ENCODE data around the gene P4HTM.

Gene P4HTM, protein sequence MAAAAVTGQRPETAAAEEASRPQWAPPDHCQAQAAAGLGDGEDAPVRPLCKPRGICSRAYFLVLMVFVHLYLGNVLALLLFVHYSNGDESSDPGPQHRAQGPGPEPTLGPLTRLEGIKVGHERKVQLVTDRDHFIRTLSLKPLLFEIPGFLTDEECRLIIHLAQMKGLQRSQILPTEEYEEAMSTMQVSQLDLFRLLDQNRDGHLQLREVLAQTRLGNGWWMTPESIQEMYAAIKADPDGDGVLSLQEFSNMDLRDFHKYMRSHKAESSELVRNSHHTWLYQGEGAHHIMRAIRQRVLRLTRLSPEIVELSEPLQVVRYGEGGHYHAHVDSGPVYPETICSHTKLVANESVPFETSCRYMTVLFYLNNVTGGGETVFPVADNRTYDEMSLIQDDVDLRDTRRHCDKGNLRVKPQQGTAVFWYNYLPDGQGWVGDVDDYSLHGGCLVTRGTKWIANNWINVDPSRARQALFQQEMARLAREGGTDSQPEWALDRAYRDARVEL

DNA sequence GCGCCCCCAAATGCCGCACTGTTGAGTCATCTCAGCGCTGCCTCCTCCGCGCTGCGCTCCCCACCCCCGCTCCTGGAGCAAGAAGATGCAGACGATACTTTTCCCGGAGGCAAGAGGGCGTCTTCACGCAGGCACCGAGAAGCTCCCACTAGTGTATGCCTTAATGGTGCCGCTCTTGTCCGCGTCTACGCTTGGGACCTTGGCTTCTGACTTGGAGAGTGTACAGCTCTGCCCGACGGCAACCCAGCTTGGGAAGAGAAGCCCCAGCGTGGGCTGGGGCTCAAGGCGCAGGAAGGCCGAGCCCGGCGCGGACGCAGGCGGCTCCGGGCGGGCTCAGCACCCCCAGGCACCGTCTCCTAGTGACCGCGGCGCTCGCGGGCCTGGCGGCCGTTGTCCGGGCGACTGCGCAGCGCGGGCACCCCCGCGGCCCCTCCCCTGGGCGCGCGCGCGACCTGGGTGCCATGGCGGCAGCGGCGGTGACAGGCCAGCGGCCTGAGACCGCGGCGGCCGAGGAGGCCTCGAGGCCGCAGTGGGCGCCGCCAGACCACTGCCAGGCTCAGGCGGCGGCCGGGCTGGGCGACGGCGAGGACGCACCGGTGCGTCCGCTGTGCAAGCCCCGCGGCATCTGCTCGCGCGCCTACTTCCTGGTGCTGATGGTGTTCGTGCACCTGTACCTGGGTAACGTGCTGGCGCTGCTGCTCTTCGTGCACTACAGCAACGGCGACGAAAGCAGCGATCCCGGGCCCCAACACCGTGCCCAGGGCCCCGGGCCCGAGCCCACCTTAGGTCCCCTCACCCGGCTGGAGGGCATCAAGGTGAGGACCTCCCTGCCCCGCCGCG, at the start of gene P4HTM:
TSS of gene P4HTM (plus strand) at position 446 of the 840 bp plus-strand sequence. CDS start at position 462, 16 bp downstream.
- DNase-seq (ENCODE audit: low read depth): peak; percentile 78

DNA sequence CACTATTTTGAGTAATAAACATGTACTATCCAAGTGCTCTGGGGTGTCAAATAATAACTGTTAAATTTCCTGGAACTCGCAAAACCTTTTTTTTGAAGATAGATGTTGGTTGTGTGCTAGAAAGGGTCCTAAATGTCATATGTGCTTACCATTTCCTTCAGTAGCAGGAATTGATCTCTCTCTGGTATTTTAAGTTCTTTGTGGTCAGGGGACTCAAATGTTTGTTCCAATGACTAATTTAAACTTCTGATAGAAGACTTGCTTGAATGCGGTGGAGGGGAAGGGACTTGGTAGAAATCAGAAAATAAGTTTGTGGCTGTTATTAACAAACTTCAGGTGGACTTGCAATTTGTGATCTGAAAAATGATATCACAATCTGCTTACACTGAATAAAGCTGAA, 44.6 kb upstream of the P4HTM start:
- no peak for DNase-seq (ENCODE audit: low read depth)

DNA sequence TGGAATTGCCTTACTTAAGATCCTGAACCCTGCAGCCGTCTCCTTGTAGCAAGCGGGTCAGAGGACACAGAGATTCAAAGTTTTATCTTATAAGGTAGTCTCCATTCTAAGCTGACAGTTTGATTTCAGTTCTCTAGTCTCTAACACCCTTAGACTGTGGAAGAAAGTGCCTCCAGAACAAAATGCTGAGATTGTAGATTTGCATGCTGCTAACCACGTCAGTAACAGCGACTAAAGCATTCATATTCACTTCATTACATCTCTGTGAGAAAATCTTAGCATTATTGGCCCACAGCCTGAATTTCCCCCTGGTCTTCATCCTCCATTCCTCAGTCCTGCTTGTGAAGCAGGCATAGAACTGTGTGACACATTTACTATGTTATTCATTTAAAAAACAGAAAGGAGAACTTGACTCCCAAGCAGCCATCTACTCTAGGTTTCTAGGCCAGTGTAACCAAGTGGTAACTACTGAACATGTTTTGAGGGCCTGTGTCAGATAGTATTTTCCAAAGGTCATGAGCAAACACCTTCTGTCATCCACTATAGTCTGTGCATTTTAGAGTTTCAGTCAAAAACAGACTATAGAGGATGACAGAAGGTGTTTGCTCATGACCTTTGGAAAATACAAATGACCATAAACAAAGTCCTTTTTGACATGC, 44.0 kb upstream of the P4HTM start:
- no peak for DNase-seq (ENCODE audit: low read depth)

DNA sequence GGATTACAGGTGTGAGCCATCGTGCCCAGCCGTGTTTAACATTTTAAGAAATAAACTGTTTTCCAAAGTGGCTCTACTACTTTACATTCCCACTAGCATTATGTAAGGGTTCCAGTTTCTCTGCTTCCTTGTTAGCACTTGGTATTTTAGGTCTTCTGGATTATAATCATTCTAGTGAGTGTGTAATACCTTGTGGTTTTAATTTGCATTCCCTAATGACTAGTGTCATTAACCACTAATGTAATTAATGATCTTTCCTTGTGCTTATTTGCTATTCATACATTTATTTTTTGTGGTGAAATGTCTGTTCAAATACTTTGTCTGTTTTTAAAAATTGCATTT, 40.7 kb upstream of the P4HTM start:
- no peak for DNase-seq (ENCODE audit: low read depth)

DNA sequence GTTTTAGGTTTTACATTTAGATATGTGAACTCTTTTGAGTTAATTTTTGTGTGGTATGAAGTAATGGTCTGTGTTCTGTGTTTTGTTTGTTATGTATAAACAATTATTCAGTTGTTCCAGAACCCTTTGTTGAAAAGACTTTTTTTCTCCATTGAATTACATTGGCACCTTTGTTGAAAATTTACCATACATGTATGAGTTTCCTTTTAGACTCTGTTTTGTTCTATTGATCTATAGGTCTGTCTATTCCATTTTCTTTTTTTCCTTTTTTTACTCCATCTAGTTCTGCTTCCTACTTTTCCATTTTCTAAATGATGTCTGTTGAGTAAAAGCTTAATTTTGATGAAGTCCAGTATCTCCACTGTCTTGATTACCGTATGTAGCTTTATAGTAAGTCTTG, 40.0 kb upstream of the P4HTM start:
- no peak for DNase-seq (ENCODE audit: low read depth)

DNA sequence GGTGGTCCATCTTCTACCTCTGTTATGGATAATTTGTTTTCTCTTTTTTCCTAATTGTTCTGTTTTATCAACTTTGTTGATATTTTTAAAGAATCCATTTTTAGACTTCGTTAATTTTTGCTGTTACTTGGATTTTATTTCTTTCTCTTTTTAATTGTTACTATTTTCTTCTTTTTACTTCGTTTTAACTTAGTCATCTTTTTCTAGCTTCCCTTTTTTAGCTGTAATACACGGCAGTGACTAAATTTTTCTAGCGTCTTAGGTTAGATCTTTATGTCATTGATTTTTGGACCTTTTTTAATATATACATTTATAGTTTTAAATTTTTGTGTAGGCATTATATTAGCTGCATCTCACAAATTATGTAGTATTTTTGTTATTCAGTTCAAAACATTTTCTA, 38.3 kb upstream of the P4HTM start:
- DNase-seq (ENCODE audit: low read depth): no peak

DNA sequence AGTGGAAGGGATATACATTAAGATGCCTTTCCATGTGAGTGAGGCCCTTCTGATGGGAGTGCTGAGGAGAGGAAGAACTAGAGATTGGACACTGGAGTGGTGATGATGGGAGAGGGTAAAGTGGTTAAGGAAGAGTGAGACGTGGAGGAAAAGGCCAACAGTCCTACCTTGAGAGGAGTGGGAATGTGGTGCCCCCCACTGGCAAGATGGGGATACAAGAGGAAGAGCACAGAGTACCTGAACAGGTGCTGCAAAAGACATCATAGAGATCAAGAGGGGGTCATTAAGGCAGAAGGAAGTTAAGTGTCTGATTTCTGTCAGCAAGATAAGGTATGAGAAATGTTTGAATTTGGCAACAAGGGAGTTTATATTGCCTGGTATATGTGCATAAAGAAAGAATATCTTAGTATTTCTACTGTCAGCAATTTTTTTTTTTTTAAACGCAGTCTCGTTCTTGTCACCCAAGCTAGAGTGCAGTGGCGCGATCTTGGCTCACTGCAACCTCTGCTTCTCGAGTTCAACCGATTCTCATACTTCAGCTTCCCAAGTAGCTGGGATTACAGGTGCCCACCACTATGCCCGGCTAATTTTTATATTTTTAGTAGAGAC, 37.4 kb upstream of the P4HTM start:
- no peak for DNase-seq (ENCODE audit: low read depth)

DNA sequence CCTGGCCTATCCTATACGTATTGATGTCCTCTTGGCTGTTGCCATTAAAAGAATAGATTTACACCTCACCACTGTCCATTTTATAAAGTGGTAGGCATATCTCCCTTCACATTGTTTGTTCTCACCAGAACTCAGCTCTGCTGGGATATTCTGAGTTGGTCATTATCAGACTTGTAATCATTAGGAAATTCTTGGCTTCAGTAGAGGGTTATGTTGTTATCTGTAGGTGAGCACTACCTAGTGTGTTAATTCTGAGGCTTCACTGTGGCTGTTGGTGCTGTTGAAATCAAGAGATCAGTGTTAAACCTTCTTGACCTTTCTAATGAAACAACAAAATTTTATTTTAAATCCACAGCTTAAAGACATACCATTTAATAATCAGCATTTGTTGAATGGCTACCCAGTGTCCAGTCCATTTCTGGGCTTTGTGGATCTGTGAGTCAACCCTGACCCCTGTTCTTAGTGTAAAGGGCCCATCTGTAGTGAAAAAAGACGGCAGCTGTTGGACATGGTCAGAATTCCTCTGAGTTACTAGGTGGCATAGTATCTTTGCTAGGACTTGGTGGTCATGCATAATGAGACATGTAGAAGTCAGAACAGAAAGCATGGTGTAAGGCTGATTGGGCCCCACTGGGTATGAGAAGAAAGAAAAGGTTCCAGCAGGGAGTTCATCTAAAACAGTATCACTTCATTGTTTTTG, 32.9 kb upstream of the P4HTM start:
- no peak for DNase-seq (ENCODE audit: low read depth)

DNA sequence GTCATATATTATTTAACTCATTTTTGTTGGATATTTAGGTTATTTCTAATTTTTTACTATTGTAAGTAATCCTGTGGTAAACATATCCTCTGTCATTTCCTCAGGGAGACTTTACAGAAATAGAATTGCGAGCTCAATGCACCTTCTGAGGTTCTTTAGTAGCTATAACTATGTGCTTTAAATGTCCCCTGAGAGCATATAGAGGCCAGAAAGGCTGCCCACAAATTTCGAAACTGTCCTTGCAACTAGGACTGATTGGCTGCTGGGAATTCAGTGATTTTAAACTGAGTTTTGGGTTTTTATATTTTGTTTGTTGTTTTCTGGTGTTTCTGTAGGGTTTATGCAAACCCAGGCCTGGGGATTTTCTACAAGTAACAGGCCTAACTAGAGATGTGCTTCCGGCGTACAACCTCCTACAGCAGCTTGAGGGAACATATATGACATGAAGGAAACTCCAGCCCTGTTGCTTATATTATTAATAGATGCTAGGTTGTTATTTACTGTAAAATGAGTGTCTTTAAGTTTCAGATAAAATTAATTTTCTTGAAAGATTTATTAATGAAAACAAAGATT, 29.1 kb upstream of the P4HTM start:
- DNase-seq (ENCODE audit: low read depth): no peak

DNA sequence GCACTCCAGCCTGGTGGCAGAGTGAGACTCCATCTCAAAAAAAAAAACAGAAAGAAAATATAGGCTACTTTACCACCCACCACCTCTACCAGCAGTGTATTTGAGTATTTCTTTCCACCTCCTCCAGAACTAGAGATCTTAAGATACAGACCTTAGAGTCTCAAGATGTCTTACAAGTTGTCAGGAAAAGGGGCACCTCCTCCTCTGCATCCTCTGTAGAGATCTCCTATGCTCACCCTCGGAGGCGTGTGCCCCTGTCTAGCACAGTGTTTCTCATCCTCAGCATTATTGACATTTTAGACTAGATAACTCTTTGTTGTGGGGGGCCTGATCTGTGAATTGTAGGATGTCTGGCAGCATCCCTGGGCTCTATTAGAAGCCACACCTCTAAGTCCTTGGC, 27.7 kb upstream of the P4HTM start:
- DNase-seq (ENCODE audit: low read depth): no peak

DNA sequence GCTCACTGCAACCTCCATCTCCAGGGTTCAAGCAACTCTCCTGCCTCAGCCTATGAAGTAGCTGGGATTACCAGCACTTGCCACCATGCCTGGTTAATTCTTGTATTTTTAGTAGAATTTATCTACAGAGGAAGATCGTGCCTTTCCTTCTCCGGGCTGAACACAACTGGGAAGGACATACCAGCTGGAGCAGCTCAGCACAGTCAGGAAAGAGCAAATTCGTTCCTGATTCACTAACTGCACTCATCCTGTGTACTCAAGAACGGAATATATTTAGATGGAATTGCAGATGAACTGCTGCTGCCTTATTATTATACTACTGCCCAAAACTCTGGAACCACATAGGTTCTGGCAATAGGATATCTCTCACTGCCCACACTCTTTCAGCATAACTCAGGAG, 27.1 kb upstream of the P4HTM start:
- no peak for DNase-seq (ENCODE audit: low read depth)

DNA sequence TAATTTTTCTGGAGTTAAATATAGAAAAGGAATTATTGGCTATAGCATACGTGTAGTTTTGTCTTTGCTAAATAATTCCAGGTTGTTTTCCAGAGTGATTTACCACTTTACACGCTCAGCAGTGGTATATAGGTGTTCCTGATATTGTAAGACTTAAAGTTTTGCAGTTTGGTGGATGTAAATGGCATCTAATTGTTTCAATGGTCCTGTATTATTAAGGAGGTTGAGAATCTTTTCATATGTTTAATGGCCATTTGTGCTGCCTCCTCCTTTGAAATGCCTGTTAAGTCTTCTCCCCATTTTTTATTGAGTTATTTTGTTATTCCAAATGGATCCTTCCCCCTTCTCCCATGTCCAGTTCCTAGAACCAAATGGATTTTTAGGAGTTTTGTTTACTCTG, 26.4 kb upstream of the P4HTM start:
- DNase-seq (ENCODE audit: low read depth): no peak

DNA sequence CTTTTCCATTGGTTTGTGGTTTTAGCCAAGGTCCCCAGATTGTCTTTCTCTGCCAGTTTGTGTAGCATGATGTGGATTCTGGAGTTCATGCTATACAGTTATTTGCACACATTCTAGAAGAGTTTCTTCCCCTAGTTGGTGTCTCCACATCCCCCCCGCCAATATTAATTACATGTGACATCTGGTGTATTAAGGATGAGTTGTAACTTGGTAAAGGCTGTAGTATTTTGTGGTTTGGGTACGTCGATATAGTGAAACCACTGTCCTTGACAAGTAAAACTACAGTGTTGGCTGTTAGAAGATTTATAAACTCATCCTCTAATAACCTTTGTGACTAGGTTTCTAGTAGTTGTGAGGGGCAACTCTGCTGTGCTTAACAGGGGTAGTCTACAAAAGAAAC, 23.7 kb upstream of the P4HTM start:
- DNase-seq (ENCODE audit: low read depth): no peak

DNA sequence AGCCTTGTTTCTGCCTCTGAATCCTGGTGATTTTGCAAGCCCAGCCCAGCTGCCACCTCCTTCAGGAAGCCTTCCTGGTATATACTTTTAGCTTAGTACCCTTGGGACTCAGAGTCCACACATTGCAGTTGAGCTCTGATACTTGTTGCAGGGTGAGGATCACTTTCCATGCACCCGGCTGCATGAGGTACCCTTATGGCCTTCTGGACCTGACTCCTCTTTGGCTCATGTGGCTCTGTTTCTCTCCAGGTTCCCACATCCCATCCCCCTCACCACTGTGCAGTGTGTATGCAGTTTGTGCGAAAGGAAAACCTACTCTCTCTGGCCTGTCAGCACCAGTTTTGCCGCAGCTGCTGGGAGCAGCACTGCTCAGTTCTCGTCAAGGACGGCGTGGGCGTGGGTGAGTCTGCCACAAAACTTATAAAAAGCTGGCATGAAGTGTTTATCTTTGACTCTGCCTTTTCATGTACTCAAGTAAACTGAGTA, 23.1 kb upstream of the P4HTM start:
- no peak for DNase-seq (ENCODE audit: low read depth)

DNA sequence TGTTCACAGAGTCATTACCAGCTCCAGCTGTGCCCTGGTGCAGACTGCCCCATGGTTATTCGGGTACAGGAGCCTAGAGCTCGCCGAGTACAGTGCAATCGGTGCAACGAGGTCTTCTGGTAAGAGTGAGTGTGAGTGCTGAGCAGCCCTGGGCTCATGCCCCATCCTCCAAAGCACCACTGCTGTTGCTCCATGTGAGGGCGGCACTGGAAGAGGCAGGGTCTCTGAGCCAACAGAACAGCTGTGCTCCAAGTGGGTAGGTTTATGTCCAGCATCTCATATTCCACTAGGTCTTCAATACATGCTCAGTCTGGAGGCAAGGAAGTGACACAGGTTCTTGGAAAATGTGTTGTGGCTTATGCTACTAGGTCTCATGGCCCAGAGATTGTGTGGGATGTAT, 19.5 kb upstream of the P4HTM start:
- no peak for DNase-seq (ENCODE audit: low read depth)

DNA sequence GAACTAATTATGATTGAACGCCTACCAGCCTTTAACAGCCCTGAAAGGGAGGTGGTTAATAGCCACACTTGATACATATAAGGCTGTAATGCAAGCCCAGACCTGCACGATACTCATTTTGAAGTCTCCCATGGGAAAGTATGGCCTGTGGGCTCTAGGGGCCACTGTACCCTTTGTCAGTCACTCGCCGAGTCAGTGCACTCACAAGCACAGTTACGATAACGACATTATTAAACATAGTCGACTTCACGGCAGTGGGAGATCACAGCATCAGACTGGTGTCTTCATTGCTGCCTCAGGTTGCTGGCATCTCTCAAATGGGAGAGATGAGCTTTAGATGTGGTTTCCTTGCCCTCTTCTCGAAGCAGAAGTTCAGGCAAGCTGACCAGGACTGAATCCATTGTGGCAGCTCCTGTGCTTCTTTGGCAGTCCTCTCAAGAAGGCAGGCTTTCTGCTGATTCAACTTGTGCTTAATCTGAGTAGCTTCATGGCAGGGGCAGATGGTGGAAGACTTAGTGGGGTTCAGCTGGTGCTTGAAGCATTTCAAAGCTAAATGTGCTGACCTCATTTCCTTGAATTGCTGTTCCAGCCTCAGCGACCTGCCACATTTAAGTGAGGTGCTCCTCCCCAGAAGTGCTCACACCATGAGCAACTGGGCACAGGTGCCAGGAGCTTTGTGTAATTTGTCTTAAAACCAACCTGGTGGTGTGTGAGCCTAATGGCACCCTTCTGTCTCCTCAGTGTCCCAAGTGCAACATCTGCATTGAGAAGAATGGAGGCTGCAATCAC, 15.8 kb upstream of the P4HTM start:
- DNase-seq (ENCODE audit: low read depth): no peak

DNA sequence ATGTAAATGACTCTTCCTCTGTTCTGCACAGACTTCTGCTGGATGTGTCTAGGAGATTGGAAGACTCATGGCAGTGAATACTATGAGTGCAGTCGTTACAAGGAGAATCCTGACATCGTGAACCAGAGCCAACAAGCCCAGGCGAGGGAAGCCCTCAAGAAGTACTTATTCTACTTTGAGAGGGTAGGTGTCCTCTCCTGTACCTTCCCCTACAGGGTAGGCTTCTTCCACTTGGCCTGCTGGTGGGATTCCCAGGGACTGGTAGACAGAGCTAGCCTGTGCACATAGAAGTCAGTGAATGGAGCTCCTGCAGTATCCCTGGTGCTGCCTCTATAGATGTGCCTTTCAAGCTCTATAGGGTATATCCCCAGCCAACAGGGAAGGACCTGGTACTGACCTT, 10.6 kb upstream of the P4HTM start:
- DNase-seq (ENCODE audit: low read depth): no peak

DNA sequence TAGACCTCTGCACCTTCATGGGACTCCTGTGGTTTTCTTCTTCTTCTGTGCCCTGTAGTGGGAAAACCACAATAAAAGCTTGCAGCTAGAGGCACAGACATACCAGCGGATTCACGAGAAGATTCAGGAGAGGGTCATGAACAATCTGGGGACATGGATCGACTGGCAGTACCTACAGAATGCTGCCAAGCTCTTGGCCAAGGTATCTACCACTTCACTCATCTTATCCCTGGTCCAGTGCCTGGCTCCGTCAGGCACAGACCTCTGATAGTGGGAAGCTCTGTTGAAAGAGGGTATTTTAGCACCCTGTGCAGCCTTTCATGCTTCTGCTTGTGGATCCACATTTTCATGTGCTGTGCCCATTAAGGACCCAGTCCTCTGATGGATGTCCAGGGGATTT, 9.7 kb upstream of the P4HTM start:
- no peak for DNase-seq (ENCODE audit: low read depth)

DNA sequence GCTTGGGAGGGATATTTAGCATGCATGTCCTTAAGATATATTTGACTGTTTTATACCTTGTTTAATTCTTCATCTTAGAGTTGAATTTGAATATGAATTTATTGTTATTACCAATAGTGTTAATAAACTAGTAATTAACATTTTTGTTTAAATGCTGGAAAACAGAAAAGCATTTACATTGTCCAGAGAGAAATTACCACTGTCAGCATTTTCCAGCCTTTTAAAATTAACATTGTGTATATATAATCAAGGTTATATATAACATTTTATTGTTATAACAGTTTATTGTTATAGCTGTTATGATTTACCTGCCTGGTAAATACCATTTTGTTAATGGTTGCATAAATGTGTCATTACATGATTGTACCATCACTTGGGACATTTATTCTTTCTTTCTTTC, 8.0 kb upstream of the P4HTM start:
- DNase-seq (ENCODE audit: low read depth): no peak

DNA sequence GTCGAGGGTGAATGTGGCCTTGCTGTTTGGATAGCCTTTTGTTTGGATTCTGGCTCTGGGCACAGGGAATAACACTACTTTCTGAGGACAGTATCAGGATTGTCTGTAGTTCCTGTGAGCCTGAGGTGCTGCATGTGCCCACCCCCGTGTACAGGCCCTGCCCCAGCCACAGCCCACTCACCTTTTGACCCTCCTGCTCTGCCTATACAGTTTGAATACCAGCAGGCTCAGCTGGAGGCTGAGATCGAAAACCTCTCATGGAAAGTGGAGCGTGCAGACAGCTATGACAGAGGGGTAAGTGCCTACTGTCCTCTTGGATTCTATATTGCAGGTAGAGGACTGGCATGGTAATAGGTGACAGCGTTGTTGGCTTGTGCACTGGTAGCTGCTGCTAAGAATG, 7.4 kb upstream of the P4HTM start:
- DNase-seq (ENCODE audit: low read depth): no peak

Measured in activated T-cell treated with anti-CD3 and anti-CD28 coated beads for 24 hours (primary cell).